HCT116 (cell line): ENCODE measurements around the gene CR2.

Source experiments
- EZH2 ChIP-seq: fragments of 200-600 bp; sonication (generic); IDR thresholded peaks from 2 replicates; pipeline ENCODE4 v1.6.1; 2017; ENCODE audit warnings: antibody characterized with exemption, mixed run types
- EZH2phosphoT487 ChIP-seq: fragments of 200-600 bp; IDR thresholded peaks from 2 replicates; pipeline ENCODE4 v1.6.1; 2018; ENCODE audit warnings: antibody characterized with exemption, borderline replicate concordance
- JUND ChIP-seq: IDR thresholded peaks from 2 replicates; pipeline ENCODE4 v1.6.1; 2012
- POLR2A ChIP-seq: IDR thresholded peaks from 2 replicates; pipeline ENCODE4 v1.7.0; 2011; ENCODE audit warnings: borderline replicate concordance; ENCODE audit not compliant: insufficient read depth, insufficient read length; ENCODE audit errors: extremely low read depth
- RAD21 ChIP-seq: IDR thresholded peaks from 2 replicates; pipeline ENCODE4 v1.6.1; 2012; ENCODE audit warnings: low read depth, mild to moderate bottlenecking
- SIN3A ChIP-seq: IDR thresholded peaks from 2 replicates; pipeline ENCODE4 v1.6.1; 2012; ENCODE audit warnings: low read depth
- SP1 ChIP-seq: IDR thresholded peaks from 2 replicates; pipeline ENCODE4 v1.6.1; 2012; ENCODE audit warnings: low read depth
- TCF7L2 ChIP-seq: IDR thresholded peaks from 2 replicates; pipeline ENCODE4 v1.7.0; 2011; ENCODE audit warnings: borderline replicate concordance, inconsistent platforms; ENCODE audit not compliant: insufficient read depth, insufficient read length; ENCODE audit errors: extremely low read depth
- YY1 ChIP-seq: IDR thresholded peaks from 2 replicates; pipeline ENCODE4 v1.6.1; 2011; ENCODE audit warnings: low read length, low read depth, moderate library complexity, mild to moderate bottlenecking; ENCODE audit not compliant: insufficient replicate concordance; ENCODE audit errors: extremely low read depth
- TF ChIP-seq, protein P1 (sequence below), 3 experiments: fragments of 200-600 bp in 1 of 3; sonication (generic) in 1 of 3; IDR thresholded peaks in 2 of 3; conservative IDR thresholded peaks in 1 of 3; 2 replicates each; pipeline ENCODE4 v1.5.1; 2012 to 2017; ENCODE audit warnings: low read depth in 2 of 3, low read length in 2 of 3, antibody characterized with exemption in 1 of 3, borderline replicate concordance in 1 of 3, control low read depth in 1 of 3, mild to moderate bottlenecking in 1 of 3, mixed read lengths in 1 of 3, mixed run types in 1 of 3, moderate library complexity in 1 of 3; ENCODE audit not compliant: insufficient read depth in 1 of 3
- TF ChIP-seq, protein P2 (sequence below): IDR thresholded peaks from 2 replicates; pipeline ENCODE4 v1.6.1; 2012; ENCODE audit warnings: low read depth

- TF ChIP-seq, protein P1, sequence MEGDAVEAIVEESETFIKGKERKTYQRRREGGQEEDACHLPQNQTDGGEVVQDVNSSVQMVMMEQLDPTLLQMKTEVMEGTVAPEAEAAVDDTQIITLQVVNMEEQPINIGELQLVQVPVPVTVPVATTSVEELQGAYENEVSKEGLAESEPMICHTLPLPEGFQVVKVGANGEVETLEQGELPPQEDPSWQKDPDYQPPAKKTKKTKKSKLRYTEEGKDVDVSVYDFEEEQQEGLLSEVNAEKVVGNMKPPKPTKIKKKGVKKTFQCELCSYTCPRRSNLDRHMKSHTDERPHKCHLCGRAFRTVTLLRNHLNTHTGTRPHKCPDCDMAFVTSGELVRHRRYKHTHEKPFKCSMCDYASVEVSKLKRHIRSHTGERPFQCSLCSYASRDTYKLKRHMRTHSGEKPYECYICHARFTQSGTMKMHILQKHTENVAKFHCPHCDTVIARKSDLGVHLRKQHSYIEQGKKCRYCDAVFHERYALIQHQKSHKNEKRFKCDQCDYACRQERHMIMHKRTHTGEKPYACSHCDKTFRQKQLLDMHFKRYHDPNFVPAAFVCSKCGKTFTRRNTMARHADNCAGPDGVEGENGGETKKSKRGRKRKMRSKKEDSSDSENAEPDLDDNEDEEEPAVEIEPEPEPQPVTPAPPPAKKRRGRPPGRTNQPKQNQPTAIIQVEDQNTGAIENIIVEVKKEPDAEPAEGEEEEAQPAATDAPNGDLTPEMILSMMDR (IDR thresholded peaks at IDR 0.05 in 2 of 3, conservative IDR thresholded peaks at IDR 0.05 in 1 of 3; ENCODE audit: borderline replicate concordance in 1 of 3, insufficient read depth in 1 of 3, low read depth in 2 of 3, low read length in 2 of 3), result no peak
- TF ChIP-seq POLR2A (no peak), SIN3A (no peak), SP1 (no peak), RAD21 (no peak), TCF7L2 (no peak), EZH2 (no peak), EZH2phosphoT487 (no peak), YY1 (no peak), JUND (no peak)
- TF ChIP-seq, protein P2, sequence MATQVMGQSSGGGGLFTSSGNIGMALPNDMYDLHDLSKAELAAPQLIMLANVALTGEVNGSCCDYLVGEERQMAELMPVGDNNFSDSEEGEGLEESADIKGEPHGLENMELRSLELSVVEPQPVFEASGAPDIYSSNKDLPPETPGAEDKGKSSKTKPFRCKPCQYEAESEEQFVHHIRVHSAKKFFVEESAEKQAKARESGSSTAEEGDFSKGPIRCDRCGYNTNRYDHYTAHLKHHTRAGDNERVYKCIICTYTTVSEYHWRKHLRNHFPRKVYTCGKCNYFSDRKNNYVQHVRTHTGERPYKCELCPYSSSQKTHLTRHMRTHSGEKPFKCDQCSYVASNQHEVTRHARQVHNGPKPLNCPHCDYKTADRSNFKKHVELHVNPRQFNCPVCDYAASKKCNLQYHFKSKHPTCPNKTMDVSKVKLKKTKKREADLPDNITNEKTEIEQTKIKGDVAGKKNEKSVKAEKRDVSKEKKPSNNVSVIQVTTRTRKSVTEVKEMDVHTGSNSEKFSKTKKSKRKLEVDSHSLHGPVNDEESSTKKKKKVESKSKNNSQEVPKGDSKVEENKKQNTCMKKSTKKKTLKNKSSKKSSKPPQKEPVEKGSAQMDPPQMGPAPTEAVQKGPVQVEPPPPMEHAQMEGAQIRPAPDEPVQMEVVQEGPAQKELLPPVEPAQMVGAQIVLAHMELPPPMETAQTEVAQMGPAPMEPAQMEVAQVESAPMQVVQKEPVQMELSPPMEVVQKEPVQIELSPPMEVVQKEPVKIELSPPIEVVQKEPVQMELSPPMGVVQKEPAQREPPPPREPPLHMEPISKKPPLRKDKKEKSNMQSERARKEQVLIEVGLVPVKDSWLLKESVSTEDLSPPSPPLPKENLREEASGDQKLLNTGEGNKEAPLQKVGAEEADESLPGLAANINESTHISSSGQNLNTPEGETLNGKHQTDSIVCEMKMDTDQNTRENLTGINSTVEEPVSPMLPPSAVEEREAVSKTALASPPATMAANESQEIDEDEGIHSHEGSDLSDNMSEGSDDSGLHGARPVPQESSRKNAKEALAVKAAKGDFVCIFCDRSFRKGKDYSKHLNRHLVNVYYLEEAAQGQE, result no peak
Measured at GRCh38 chr1:207418351-207418750, 35.8 kb upstream of the CR2 start.
